ENCODE data around the gene WDR13. TPM values are rescaled to one million over a fixed set of nuclear protein-coding genes. Genes with fewer than 3 reads are reported as not detected.

Gene WDR13
- total and polyA plus RNA-seq, 9 donors, result 8.5 to 189 (median 148) TPM

DNA sequence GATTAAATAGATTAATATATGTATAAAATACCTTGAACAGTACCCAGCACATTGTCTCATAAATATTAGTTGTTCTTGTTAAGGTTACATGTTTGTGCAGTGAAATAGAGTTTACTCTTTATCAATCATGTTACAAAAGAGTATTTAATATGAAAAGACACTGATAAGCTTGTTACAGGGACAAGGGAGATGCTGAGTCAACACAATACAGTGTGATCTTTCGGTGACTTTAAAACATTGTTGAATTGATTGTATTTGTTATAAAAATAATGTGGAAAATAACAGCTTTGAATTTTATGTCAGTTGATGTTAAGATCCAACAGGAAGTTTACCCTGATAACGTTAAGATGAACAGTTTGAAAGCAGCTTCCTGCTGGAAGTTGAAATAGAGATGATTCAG is 1.4 kb upstream of the WDR13 start:
- H3K36me3 ChIP-seq, result no peaks in the 10 kb centered on the region
- intact Hi-C loops (cut with DNase I), result no loop called here
- H3K9me3 ChIP-seq, result no peaks in the 10 kb centered on the region
- no peak overlapping the region for H3K4me3 ChIP-seq
- DNase-seq, result no peak
- H3K27ac ChIP-seq, result no peak overlapping the region
- WGBS, 3 donors, result 58 to 65% (median 60%) methylated on average over 2 of the region's 2 CpGs
- no peaks in the 10 kb centered on the region for H3K27me3 ChIP-seq
- H3K4me1 ChIP-seq (ENCODE audit: insufficient read depth), result no peaks in the 10 kb centered on the region
- TF ChIP-seq EP300 (IDR thresholded peaks at IDR 0.05) (no peak), POLR2A (IDR thresholded peaks at IDR 0.05) (no peak)
- TF ChIP-seq, protein P1, sequence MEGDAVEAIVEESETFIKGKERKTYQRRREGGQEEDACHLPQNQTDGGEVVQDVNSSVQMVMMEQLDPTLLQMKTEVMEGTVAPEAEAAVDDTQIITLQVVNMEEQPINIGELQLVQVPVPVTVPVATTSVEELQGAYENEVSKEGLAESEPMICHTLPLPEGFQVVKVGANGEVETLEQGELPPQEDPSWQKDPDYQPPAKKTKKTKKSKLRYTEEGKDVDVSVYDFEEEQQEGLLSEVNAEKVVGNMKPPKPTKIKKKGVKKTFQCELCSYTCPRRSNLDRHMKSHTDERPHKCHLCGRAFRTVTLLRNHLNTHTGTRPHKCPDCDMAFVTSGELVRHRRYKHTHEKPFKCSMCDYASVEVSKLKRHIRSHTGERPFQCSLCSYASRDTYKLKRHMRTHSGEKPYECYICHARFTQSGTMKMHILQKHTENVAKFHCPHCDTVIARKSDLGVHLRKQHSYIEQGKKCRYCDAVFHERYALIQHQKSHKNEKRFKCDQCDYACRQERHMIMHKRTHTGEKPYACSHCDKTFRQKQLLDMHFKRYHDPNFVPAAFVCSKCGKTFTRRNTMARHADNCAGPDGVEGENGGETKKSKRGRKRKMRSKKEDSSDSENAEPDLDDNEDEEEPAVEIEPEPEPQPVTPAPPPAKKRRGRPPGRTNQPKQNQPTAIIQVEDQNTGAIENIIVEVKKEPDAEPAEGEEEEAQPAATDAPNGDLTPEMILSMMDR (IDR thresholded peaks at IDR 0.05), result no peak

GRCh38 chrX:48598614-48599013 is 1.3 kb downstream of the WDR13 start:
- H3K36me3 ChIP-seq, result no peaks in the 10 kb centered on the region

DNA sequence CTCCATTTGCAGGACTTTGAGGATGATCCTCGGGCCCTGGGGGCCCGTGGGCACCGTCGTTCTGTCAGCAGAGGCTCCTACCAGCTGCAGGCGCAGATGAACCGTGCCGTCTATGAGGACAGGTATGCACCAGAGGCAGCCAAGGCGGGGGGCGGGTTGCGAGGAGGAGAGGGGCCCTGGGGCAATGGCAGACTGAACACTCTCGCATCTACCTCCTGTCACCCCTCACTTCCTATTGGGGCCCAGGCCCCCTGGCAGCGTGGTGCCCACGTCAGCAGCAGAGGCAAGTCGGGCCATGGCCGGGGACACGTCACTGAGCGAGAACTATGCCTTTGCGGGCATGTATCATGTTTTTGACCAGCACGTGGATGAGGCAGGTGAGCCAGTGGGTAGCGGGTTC is 2.0 kb downstream of the WDR13 start:
- Histone ChIP-seq H3K4me3 (no peak overlapping the region), H3K36me3 (no peaks in the 10 kb centered on the region), H3K27ac (no peak overlapping the region), H3K4me1 (ENCODE audit: insufficient read depth) (no peaks in the 10 kb centered on the region), H3K9me3 (no peaks in the 10 kb centered on the region), H3K27me3 (no peaks in the 10 kb centered on the region)
- TF ChIP-seq, protein P1 (IDR thresholded peaks at IDR 0.05), result no peak
- no peak for TF ChIP-seq EP300 (IDR thresholded peaks at IDR 0.05)
- no peak for TF ChIP-seq POLR2A (IDR thresholded peaks at IDR 0.05)
- intact Hi-C loops (cut with DNase I), result no loop called here
- 80 to 91% (median 83%) methylated on average over 20 of the region's 20 CpGs for WGBS, 3 donors
- no peak for DNase-seq

More at GRCh38 chrX:48598614-48599013, 1.3 kb downstream of the WDR13 start:
- intact Hi-C loops (cut with DNase I), result no loop called here
- no peaks in the 10 kb centered on the region for H3K9me3 ChIP-seq
- DNase-seq, result peak in 3 of 5 donors; percentile 42 to 47 (median 44)
- no peaks in the 10 kb centered on the region for H3K27me3 ChIP-seq
- 84 to 88% (median 84%) methylated on average over 25 of the region's 25 CpGs for WGBS, 3 donors
- TF ChIP-seq POLR2A (IDR thresholded peaks at IDR 0.05) (no peak), EP300 (IDR thresholded peaks at IDR 0.05) (no peak)
- TF ChIP-seq, protein P1 (IDR thresholded peaks at IDR 0.05), result no peak
- peak overlapping the region in 1 of 2 donors; percentile 14 for H3K27ac ChIP-seq
- H3K4me1 ChIP-seq (ENCODE audit: insufficient read depth), result no peaks in the 10 kb centered on the region
- H3K4me3 ChIP-seq, result peak overlapping the region; percentile 66

GRCh38 chrX:48600226-48600625 is 2.9 kb downstream of the WDR13 start:
- H3K27me3 ChIP-seq, result no peaks in the 10 kb centered on the region
- H3K4me1 ChIP-seq (ENCODE audit: insufficient read depth), result no peaks in the 10 kb centered on the region
- DNase-seq, result no peak
- no peaks in the 10 kb centered on the region for H3K9me3 ChIP-seq
- H3K27ac ChIP-seq, result no peak overlapping the region
- H3K4me3 ChIP-seq, result no peak overlapping the region
- TF ChIP-seq, protein P1 (IDR thresholded peaks at IDR 0.05), result no peak
- no peak for TF ChIP-seq POLR2A (IDR thresholded peaks at IDR 0.05)
- no peak for TF ChIP-seq EP300 (IDR thresholded peaks at IDR 0.05)
- intact Hi-C loops (cut with DNase I), result no loop called here
- WGBS, 3 donors, result 87 to 91% (median 89%) methylated on average over 19 of the region's 19 CpGs
- no peaks in the 10 kb centered on the region for H3K36me3 ChIP-seq
